AG09309 (cell line): ENCODE results near the gene TAS1R3.

Experiments used
- DNase-seq: peaks from one replicate; pipeline ENCODE4 v3.0.0-alpha.2; 2010; ENCODE audit warnings: low read depth
- H3K4me3 ChIP-seq: 2 replicates; pipeline ENCODE4 v1.5.1; 2011; ENCODE audit warnings: mild to moderate bottlenecking, low read depth, low read length, moderate library complexity; ENCODE audit not compliant: control insufficient read depth
- TF ChIP-seq, protein P1 (sequence below): IDR thresholded peaks from 2 replicates; pipeline ENCODE4 v1.5.1; 2011; ENCODE audit warnings: mild to moderate bottlenecking, low read depth, low read length, inconsistent platforms; ENCODE audit not compliant: insufficient read depth, control insufficient read depth; ENCODE audit errors: missing control alignments

TAS1R3 gene

GRCh38 chr1:1332031-1332755 lies 1.1 kb downstream of the TAS1R3 start:
- TF ChIP-seq, protein P1, sequence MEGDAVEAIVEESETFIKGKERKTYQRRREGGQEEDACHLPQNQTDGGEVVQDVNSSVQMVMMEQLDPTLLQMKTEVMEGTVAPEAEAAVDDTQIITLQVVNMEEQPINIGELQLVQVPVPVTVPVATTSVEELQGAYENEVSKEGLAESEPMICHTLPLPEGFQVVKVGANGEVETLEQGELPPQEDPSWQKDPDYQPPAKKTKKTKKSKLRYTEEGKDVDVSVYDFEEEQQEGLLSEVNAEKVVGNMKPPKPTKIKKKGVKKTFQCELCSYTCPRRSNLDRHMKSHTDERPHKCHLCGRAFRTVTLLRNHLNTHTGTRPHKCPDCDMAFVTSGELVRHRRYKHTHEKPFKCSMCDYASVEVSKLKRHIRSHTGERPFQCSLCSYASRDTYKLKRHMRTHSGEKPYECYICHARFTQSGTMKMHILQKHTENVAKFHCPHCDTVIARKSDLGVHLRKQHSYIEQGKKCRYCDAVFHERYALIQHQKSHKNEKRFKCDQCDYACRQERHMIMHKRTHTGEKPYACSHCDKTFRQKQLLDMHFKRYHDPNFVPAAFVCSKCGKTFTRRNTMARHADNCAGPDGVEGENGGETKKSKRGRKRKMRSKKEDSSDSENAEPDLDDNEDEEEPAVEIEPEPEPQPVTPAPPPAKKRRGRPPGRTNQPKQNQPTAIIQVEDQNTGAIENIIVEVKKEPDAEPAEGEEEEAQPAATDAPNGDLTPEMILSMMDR = no peak
- no peak overlapping the region for H3K4me3 ChIP-seq
- no peak for DNase-seq

DNA sequence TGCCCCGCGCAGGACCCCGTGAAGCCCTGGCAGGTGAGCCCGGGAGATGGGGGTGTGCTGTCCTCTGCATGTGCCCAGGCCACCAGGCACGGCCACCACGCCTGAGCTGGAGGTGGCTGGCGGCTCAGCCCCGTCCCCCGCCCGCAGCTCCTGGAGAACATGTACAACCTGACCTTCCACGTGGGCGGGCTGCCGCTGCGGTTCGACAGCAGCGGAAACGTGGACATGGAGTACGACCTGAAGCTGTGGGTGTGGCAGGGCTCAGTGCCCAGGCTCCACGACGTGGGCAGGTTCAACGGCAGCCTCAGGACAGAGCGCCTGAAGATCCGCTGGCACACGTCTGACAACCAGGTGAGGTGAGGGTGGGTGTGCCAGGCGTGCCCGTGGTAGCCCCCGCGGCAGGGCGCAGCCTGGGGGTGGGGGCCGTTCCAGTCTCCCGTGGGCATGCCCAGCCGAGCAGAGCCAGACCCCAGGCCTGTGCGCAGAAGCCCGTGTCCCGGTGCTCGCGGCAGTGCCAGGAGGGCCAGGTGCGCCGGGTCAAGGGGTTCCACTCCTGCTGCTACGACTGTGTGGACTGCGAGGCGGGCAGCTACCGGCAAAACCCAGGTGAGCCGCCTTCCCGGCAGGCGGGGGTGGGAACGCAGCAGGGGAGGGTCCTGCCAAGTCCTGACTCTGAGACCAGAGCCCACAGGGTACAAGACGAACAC lies 1.8 kb downstream of the TAS1R3 start:
- DNase-seq = no peak
- TF ChIP-seq, protein P1 = no peak
- H3K4me3 ChIP-seq = no peak overlapping the region

DNA sequence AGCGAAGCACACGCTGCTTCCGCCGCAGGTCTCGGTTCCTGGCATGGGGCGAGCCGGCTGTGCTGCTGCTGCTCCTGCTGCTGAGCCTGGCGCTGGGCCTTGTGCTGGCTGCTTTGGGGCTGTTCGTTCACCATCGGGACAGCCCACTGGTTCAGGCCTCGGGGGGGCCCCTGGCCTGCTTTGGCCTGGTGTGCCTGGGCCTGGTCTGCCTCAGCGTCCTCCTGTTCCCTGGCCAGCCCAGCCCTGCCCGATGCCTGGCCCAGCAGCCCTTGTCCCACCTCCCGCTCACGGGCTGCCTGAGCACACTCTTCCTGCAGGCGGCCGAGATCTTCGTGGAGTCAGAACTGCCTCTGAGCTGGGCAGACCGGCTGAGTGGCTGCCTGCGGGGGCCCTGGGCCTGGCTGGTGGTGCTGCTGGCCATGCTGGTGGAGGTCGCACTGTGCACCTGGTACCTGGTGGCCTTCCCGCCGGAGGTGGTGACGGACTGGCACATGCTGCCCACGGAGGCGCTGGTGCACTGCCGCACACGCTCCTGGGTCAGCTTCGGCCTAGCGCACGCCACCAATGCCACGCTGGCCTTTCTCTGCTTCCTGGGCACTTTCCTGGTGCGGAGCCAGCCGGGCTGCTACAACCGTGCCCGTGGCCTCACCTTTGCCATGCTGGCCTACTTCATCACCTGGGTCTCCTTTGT lies 2.6 kb downstream of the TAS1R3 start:
- H3K4me3 ChIP-seq = no peak overlapping the region
- DNase-seq = no peak
- TF ChIP-seq, protein P1 = no peak

- H3K4me3 ChIP-seq = no peak overlapping the region
- TF ChIP-seq, protein P1 = no peak
Observed at GRCh38 chr1:1334835-1335234, 3.8 kb downstream of the TAS1R3 start.

DNA sequence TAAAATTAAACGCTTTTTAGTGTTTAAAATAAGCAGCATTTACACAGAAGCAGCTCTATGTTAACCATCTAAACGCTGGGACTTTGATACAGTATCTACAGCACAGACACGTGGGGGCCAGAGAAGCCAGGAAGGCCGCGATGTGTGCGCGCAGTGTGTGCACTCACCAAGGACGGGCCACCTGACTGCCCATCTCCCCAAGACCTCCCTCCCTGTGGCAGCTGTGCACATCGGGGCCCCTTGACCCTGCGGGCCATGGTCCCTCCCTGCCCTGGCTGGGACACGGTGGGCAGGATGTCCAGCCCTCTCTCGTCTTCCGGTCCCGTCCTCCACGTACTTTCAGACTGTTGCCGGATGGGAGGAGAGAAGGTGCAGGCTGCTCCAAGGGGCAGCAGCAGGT lies 4.2 kb downstream of the TAS1R3 start:
- no peak overlapping the region for H3K4me3 ChIP-seq
- TF ChIP-seq, protein P1 = no peak
- DNase-seq = no peak

More at GRCh38 chr1:1334835-1335234, 3.8 kb downstream of the TAS1R3 start:
- DNase-seq = no peak

- H3K4me3 ChIP-seq = no peak overlapping the region
- TF ChIP-seq, protein P1 = no peak
Observed at GRCh38 chr1:1335792-1336248, 4.7 kb downstream of the TAS1R3 start.

More at GRCh38 chr1:1335792-1336248, 4.7 kb downstream of the TAS1R3 start:
- DNase-seq = no peak
